Gastrocnemius medialis (tissue), 4 donors: ENCODE measurements around the gene GAA. TPM values are rescaled to one million over a fixed set of nuclear protein-coding genes. Genes with fewer than 3 reads are reported as not detected.

Source experiments
- ATAC-seq, 2 donors: fragments of 150-250 bp; one replicate each; pipeline ENCODE4 v1.9.1; 2016
- DNase-seq, 2 donors: peaks; one replicate each; pipeline ENCODE4 v3.0.0-alpha.2; 2019
- H3K27ac ChIP-seq, 4 donors: fragments of 200-600 bp; sonication (generic); 1 replicate in 1 of 4; 2 replicates in 3 of 4; pipeline ENCODE4 v1.5.1; 2016 to 2018; ENCODE audit warnings: mild to moderate bottlenecking in 2 of 4, moderate library complexity in 1 of 4
- H3K27me3 ChIP-seq, 3 donors: fragments of 200-600 bp; sonication (generic) in 2 of 3; 1 replicate in 1 of 3; 2 replicates in 2 of 3; pipeline versions ENCODE4 v1.5.1 to v1.6.0; 2016 to 2019; ENCODE audit warnings: mild to moderate bottlenecking in 1 of 3, moderate library complexity in 1 of 3
- H3K36me3 ChIP-seq, 2 donors: fragments of 200-600 bp; sonication (generic) in 1 of 2; one replicate each; pipeline ENCODE4 v1.5.1; 2017 to 2018
- H3K4me1 ChIP-seq, 2 donors: fragments of 200-600 bp; sonication (generic) in 1 of 2; one replicate each; pipeline ENCODE4 v1.5.1; 2016 to 2017; ENCODE audit warnings: mild to moderate bottlenecking in 2 of 2
- H3K4me3 ChIP-seq, 4 donors: fragments of 200-600 bp; sonication (generic) in 3 of 4; 1 replicate in 1 of 4; 2 replicates in 3 of 4; pipeline ENCODE4 v1.5.1; 2016 to 2019; ENCODE audit warnings: mild to moderate bottlenecking in 2 of 4
- H3K9me3 ChIP-seq, 3 donors: fragments of 200-600 bp; sonication (generic) in 2 of 3; 1 replicate in 1 of 3; 2 replicates in 2 of 3; pipeline ENCODE4 v1.5.1; 2016 to 2019
- POLR2A ChIP-seq, 2 donors: fragments of 450-650 bp; IDR thresholded peaks; one replicate each; pipeline ENCODE4 v1.6.1; 2017; ENCODE audit warnings: antibody characterized with exemption in 2 of 2, mild to moderate bottlenecking in 2 of 2, moderate library complexity in 2 of 2
- in situ Hi-C, 4 donors: fragments of 200-750 bp; cut with MboI; loops; one replicate each; pipeline versions ENCODE4 v1.15.0 to v1.8.0; 2017; ENCODE audit warnings: low sequenced_read_pairs in 4 of 4
- intact Hi-C: fragments of 100-400 bp; cut with DNase I; formaldehyde crosslinking; loops from one replicate; pipeline ENCODE4 v1.15.1; 2023; ENCODE audit warnings: low total_unique reads
- total RNA-seq, 4 donors: library from RNA; depleted of rRNA; stranded (reverse); fragments of >200 nt; gene quantifications; one replicate each; pipeline versions ENCODE4 v1.1.0 to v1.2.3, GENCODE V29; 2016
- TF ChIP-seq, protein P1 (sequence below), 5 experiments: fragments of 450-650 bp in 3 of 5; fragments of 200-600 bp in 2 of 5; sonication (generic) in 2 of 5; IDR thresholded peaks in 4 of 5; conservative IDR thresholded peaks in 1 of 5; 1 replicate in 4 of 5; 2 replicates in 1 of 5; pipeline ENCODE4 v1.5.1; 2016 to 2019; ENCODE audit warnings: antibody characterized with exemption in 5 of 5, mild to moderate bottlenecking in 3 of 5, moderate library complexity in 3 of 5

GAA gene
- total RNA-seq, 4 donors from 2014 or later: 39.2 to 72.3 (median 70.1) TPM

DNA sequence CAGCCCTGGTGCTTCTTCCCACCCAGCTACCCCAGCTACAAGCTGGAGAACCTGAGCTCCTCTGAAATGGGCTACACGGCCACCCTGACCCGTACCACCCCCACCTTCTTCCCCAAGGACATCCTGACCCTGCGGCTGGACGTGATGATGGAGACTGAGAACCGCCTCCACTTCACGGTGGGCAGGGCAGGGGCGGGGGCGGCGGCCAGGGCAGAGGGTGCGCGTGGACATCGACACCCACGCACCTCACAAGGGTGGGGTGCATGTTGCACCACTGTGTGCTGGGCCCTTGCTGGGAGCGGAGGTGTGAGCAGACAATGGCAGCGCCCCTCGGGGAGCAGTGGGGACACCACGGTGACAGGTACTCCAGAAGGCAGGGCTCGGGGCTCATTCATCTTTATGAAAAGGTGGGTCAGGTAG, 3.6 kb downstream of the GAA start:
- TF ChIP-seq, protein P1, sequence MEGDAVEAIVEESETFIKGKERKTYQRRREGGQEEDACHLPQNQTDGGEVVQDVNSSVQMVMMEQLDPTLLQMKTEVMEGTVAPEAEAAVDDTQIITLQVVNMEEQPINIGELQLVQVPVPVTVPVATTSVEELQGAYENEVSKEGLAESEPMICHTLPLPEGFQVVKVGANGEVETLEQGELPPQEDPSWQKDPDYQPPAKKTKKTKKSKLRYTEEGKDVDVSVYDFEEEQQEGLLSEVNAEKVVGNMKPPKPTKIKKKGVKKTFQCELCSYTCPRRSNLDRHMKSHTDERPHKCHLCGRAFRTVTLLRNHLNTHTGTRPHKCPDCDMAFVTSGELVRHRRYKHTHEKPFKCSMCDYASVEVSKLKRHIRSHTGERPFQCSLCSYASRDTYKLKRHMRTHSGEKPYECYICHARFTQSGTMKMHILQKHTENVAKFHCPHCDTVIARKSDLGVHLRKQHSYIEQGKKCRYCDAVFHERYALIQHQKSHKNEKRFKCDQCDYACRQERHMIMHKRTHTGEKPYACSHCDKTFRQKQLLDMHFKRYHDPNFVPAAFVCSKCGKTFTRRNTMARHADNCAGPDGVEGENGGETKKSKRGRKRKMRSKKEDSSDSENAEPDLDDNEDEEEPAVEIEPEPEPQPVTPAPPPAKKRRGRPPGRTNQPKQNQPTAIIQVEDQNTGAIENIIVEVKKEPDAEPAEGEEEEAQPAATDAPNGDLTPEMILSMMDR (IDR thresholded peaks at IDR 0.05 in 4 of 5, conservative IDR thresholded peaks at IDR 0.05 in 1 of 5): no peak
- no peak for TF ChIP-seq POLR2A (IDR thresholded peaks at IDR 0.05)
- no peak for DNase-seq
- no peaks in the 10 kb centered on the region for H3K36me3 ChIP-seq
- peaks cover 9 to 20% of the 10 kb centered on the region in 2 donors for H3K4me1 ChIP-seq
- H3K27me3 ChIP-seq: no peaks in the 10 kb centered on the region
- intact Hi-C loops (loop anchor here (5.0 kb wide), 1 partner anchor 157 kb away; the partner anchor contains the start of gene RNF213), in situ Hi-C loops (no loop called here)
- no peaks in the 10 kb centered on the region for H3K9me3 ChIP-seq
- H3K27ac ChIP-seq: no peak overlapping the region
- H3K4me3 ChIP-seq: no peak overlapping the region
- ATAC-seq: no peak

DNA sequence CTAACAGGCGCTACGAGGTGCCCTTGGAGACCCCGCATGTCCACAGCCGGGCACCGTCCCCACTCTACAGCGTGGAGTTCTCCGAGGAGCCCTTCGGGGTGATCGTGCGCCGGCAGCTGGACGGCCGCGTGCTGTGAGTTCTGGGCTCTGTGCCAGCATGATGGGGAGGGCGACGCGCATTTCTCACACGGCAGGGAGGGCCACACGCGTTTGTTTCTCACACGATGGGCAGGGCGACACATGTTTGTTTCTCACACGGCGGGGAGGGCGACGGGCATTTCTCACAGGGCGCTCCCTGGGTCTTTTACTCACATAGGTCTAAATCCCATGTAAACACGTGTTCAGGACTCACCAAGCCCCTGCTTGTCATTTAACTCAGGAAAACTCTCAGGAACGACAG, 4.4 kb downstream of the GAA start:
- TF ChIP-seq, protein P1 (IDR thresholded peaks at IDR 0.05 in 4 of 5, conservative IDR thresholded peaks at IDR 0.05 in 1 of 5): no peak
- no peak for TF ChIP-seq POLR2A (IDR thresholded peaks at IDR 0.05)
- ATAC-seq (no peak), DNase-seq (no peak)
- Histone ChIP-seq H3K27me3 (no peaks in the 10 kb centered on the region), H3K4me3 (no peak overlapping the region), H3K27ac (no peak overlapping the region), H3K36me3 (no peaks in the 10 kb centered on the region), H3K4me1 (peaks cover 9 to 16% of the 10 kb centered on the region in 2 donors), H3K9me3 (no peaks in the 10 kb centered on the region)
- intact Hi-C loops (no loop called here), in situ Hi-C loops (no loop called here)

DNA sequence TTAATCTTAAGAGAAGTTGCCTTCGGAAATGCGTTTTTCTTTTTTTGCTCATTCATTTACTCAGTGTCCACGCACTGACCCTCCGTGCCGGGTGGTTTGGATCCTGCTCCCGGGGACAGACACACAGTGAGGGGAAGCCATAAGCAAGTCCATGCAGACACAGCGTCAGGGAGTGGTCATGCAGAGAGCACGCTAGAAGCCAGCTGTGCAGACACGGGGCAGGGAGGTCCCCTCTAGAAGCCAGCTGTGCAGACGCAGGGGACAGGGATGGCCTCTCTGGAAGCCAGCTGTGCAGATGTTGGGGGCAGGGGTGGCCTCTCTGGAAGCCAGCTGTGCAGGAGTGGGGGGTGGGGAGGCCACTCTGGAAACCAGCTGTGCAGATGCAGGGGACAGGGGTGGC, 4.8 kb downstream of the GAA start:
- Histone ChIP-seq H3K27ac (no peak overlapping the region), H3K9me3 (no peaks in the 10 kb centered on the region), H3K4me3 (no peak overlapping the region), H3K36me3 (no peaks in the 10 kb centered on the region), H3K4me1 (peaks cover 9 to 13% of the 10 kb centered on the region in 2 donors), H3K27me3 (no peaks in the 10 kb centered on the region)
- DNase-seq (no peak), ATAC-seq (no peak)
- intact Hi-C loops (no loop called here), in situ Hi-C loops (no loop called here)
- TF ChIP-seq, protein P1 (IDR thresholded peaks at IDR 0.05 in 4 of 5, conservative IDR thresholded peaks at IDR 0.05 in 1 of 5): no peak
- TF ChIP-seq POLR2A (IDR thresholded peaks at IDR 0.05): no peak

DNA sequence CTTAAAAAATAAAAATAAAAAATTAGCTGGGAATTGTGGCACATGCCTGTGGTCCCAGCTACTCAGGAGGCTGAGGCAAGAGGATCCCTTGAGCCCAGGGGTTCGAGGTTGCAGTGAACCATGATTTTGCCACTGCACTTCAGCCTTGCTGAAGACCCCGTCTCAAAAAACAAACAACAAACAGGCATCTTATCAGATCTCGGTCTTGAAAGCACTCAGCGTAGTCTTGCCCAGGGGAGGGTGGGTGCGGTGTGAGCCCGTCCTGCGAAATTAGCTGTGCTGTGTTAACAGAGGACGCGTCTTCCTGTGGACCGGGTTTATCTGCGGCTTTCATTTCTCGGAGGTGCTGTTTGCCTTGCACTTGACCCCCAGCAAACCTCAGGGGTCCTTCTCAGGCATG, 5.4 kb downstream of the GAA start:
- Histone ChIP-seq H3K27me3 (no peaks in the 10 kb centered on the region), H3K4me1 (peaks cover 9 to 13% of the 10 kb centered on the region in 2 donors), H3K36me3 (no peaks in the 10 kb centered on the region), H3K9me3 (no peaks in the 10 kb centered on the region), H3K27ac (no peak overlapping the region), H3K4me3 (no peak overlapping the region)
- no peak for ATAC-seq
- in situ Hi-C loops: no loop called here
- intact Hi-C loops: no loop called here
- DNase-seq: no peak
- TF ChIP-seq POLR2A (IDR thresholded peaks at IDR 0.05): no peak
- TF ChIP-seq, protein P1 (IDR thresholded peaks at IDR 0.05 in 4 of 5, conservative IDR thresholded peaks at IDR 0.05 in 1 of 5): no peak
